ENCODE data around the gene TGM5. TPM values are rescaled to one million over a fixed set of nuclear protein-coding genes. Genes with fewer than 3 reads are reported as not detected.

TGM5 gene
- polyA plus RNA-seq, 1 experiment, result not detected

DNA sequence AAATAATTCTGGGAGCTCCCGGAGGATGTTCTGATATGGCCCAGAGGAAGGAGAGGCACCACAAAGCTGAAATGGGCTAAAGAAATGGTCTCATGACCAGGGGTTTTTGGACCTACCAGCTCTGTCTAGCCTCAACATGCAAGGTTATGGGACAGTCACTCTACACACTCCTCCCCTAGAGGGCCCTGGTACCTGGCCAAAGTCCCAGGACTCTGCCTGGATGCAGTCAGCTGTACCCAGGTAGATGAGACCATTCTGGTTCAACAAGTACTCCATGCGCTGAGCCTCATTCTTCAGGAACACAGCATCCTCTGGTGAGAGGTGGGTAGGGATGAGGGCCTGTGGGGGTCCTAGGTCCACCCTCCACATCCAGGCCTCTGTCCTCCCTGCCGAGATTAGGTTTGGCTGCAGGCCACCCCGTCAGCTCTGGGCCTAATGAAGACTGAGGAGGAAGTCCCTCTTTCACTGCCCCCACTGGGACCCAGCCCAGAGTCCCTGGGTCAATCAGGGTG is 55.4 kb downstream of the TGM5 start:
- CTCF ChIA-PET, result interaction anchor here (1.0 to 2.0 kb wide), 2 partner anchors 14 to 25 kb away, joined by 3 to 8 read pairs; no protein-coding TSS in a partner anchor
- Histone ChIP-seq H3K9me3 (ENCODE audit: control insufficient read depth, insufficient read depth, low read length) (no peaks in the 10 kb centered on the region), H3K27ac (ENCODE audit: low read depth, low read length) (no peak overlapping the region), H3K27me3 (ENCODE audit: control insufficient read depth, insufficient read depth, low read length) (peaks cover 57% of the 10 kb centered on the region), H3K4me3 (ENCODE audit: low read depth, low read length) (no peak overlapping the region)
- POLR2A ChIA-PET, result no interaction called here
- DNase-seq (ENCODE audit: low read depth, low spot score), result no peak
- TF ChIP-seq, protein P1, sequence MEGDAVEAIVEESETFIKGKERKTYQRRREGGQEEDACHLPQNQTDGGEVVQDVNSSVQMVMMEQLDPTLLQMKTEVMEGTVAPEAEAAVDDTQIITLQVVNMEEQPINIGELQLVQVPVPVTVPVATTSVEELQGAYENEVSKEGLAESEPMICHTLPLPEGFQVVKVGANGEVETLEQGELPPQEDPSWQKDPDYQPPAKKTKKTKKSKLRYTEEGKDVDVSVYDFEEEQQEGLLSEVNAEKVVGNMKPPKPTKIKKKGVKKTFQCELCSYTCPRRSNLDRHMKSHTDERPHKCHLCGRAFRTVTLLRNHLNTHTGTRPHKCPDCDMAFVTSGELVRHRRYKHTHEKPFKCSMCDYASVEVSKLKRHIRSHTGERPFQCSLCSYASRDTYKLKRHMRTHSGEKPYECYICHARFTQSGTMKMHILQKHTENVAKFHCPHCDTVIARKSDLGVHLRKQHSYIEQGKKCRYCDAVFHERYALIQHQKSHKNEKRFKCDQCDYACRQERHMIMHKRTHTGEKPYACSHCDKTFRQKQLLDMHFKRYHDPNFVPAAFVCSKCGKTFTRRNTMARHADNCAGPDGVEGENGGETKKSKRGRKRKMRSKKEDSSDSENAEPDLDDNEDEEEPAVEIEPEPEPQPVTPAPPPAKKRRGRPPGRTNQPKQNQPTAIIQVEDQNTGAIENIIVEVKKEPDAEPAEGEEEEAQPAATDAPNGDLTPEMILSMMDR (IDR thresholded peaks at IDR 0.05; ENCODE audit: low read depth, low read length), result no peak

DNA sequence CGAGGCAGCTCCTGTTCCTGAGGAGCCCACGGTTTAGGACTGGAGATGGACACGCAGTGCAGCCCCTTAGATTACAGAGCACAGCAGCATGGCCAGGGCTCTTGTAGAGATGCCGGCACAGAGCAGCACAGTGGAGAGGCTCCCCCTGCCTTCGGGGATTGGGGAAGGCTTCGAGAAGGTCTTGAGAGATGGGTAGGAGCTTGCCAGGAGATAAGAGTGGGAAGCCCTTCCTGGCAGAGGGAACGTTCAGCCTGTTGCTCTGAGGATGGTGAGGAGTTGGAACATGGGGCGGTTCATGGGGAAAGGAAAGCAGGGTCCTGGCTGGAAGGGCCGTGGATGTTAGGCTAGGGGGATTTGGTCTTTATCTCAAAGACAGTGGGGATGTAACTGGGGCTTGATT is 55.9 kb downstream of the TGM5 start:
- no peak overlapping the region for H3K27ac ChIP-seq (ENCODE audit: low read depth, low read length)
- ChIA-PET POLR2A (no interaction called here), CTCF (interaction anchor here (0.5 to 2.0 kb wide), 2 partner anchors 9 to 15 kb away, joined by 5 to 8 read pairs; no protein-coding TSS in a partner anchor)
- H3K9me3 ChIP-seq (ENCODE audit: control insufficient read depth, insufficient read depth, low read length), result no peaks in the 10 kb centered on the region
- no peak overlapping the region for H3K4me3 ChIP-seq (ENCODE audit: low read depth, low read length)
- TF ChIP-seq, protein P1 (IDR thresholded peaks at IDR 0.05; ENCODE audit: low read depth, low read length), result no peak
- H3K27me3 ChIP-seq (ENCODE audit: control insufficient read depth, insufficient read depth, low read length), result peaks cover 62% of the 10 kb centered on the region
- no peak for DNase-seq (ENCODE audit: low read depth, low spot score)

DNA sequence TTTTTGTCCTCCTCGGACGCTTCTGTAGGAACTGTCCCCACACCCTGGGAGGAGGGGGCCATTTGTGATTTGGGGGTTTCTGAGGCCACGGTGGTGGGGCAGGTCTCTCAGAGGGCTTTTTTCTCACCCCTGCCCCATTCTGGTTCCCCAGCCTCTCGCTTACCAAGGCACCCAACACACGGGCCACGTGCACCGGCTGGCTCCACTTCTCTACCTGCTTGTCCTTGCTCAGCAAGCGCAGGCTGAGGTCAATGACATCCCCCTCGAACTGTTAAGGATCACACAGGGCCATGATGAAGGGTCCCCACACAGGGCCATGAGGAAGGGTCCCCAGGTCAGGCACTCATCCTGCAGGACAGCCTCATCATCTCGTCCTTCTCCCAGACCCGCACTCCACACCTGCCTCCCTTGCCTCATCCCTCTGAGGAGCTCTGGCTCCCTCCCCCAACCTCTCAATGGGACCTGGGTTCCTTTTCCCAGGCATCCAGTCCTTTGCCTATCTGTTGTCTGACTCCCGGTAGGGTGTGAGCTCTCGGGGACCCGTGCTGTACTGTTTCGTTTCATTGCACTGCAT is 56.5 kb downstream of the TGM5 start:
- CTCF ChIA-PET, result interaction anchor here (0.5 to 2.0 kb wide), 3 partner anchors 10 to 75 kb away, joined by 5 to 8 read pairs (median 6); no protein-coding TSS in a partner anchor
- TF ChIP-seq, protein P1 (IDR thresholded peaks at IDR 0.05; ENCODE audit: low read depth, low read length), result no peak
- Histone ChIP-seq H3K27ac (ENCODE audit: low read depth, low read length) (no peak overlapping the region), H3K4me3 (ENCODE audit: low read depth, low read length) (no peak overlapping the region), H3K27me3 (ENCODE audit: control insufficient read depth, insufficient read depth, low read length) (peaks cover 63% of the 10 kb centered on the region), H3K9me3 (ENCODE audit: control insufficient read depth, insufficient read depth, low read length) (no peaks in the 10 kb centered on the region)
- POLR2A ChIA-PET, result no interaction called here
- no peak for DNase-seq (ENCODE audit: low read depth, low spot score)

DNA sequence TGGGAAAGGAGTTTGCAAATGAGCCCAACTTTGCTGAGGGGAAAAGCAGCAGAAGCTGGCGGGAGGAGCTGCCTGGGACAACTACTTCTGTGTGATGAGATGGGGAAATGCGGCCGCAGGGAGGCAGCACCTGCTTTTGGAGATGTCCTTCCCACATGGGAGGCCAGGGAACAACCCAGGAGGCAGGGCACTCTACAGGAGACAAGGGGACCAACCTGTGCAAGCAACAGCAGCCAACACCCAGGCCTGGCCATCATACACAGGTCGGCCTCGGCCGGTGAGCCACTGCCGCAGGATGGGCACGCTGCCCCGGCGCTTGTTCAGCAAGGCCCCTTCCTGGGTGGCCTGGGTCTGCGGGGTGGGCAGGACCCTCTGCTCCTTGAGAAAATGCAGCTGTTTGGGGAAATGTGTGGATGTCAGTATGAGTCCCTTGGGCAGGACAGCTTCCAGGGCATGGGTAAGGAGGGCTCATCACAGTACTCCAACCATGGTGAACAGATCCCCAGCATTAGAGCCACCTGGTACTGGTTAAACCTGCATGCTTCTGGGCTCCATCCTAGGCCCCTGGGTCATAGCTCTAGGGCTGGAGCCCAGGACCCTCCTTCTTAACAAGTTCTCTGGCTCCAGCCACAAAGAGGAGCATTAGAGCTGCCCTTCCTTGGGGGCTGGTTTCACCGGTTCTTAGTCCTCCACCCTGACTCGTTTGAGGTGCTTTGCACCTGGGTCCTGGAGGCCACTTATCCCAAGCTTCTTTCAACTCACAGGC is 57.5 kb downstream of the TGM5 start:
- Histone ChIP-seq H3K27ac (ENCODE audit: low read depth, low read length) (no peak overlapping the region), H3K9me3 (ENCODE audit: control insufficient read depth, insufficient read depth, low read length) (no peaks in the 10 kb centered on the region), H3K27me3 (ENCODE audit: control insufficient read depth, insufficient read depth, low read length) (peaks cover 62% of the 10 kb centered on the region), H3K4me3 (ENCODE audit: low read depth, low read length) (no peak overlapping the region)
- DNase-seq (ENCODE audit: low read depth, low spot score), result no peak
- TF ChIP-seq, protein P1 (IDR thresholded peaks at IDR 0.05; ENCODE audit: low read depth, low read length), result no peak
- ChIA-PET POLR2A (no interaction called here), CTCF (interaction anchor here (1.7 kb wide), 1 partner anchor 76 kb away, joined by 6 read pairs; no protein-coding TSS in a partner anchor)

Data from AG04450 (cell line).